Mesenchymal stem cell (in vitro differentiated cells and primary cell): Measurements from ENCODE around the gene INO80B.

ENCODE experiments used
- DNase-seq: peaks from one replicate; pipeline ENCODE4 v3.0.0-alpha.2; 2013
- H2AFZ ChIP-seq: one replicate; pipeline ENCODE4 v1.6.1; 2013; ENCODE audit warnings: low read depth, mild to moderate bottlenecking, control low read depth, inconsistent platforms, low read length, moderate library complexity
- H2AK5ac ChIP-seq: 2 replicates; pipeline ENCODE4 v1.6.1; 2013; ENCODE audit warnings: low read length, moderate library complexity, mild to moderate bottlenecking, inconsistent platforms; ENCODE audit not compliant: severe bottlenecking
- H2BK120ac ChIP-seq: one replicate; pipeline ENCODE4 v1.6.1; 2013; ENCODE audit warnings: low read depth, mild to moderate bottlenecking, inconsistent platforms, low read length, moderate library complexity
- H2BK12ac ChIP-seq, 2 experiments: one replicate each; pipeline ENCODE4 v1.6.1; 2013; ENCODE audit warnings: inconsistent platforms in 2 of 2, low read length in 2 of 2, mild to moderate bottlenecking in 2 of 2, moderate library complexity in 2 of 2, control low read depth in 1 of 2
- H2BK15ac ChIP-seq: one replicate; pipeline ENCODE4 v1.6.1; 2013; ENCODE audit warnings: mild to moderate bottlenecking, low read depth, inconsistent platforms; ENCODE audit not compliant: poor library complexity, severe bottlenecking
- H2BK5ac ChIP-seq: 2 replicates; pipeline ENCODE4 v1.6.1; 2013; ENCODE audit warnings: low read depth, mild to moderate bottlenecking, low read length, control low read depth, inconsistent platforms; ENCODE audit not compliant: poor library complexity, severe bottlenecking
- H3K14ac ChIP-seq, 2 experiments: one replicate each; pipeline ENCODE4 v1.6.1; 2013; ENCODE audit warnings: inconsistent platforms in 2 of 2, low read length in 2 of 2, control low read depth in 1 of 2, mild to moderate bottlenecking in 1 of 2, moderate library complexity in 1 of 2
- H3K18ac ChIP-seq, 2 experiments: one replicate each; pipeline ENCODE4 v1.6.1; 2013; ENCODE audit warnings: inconsistent platforms in 2 of 2, low read length in 2 of 2, control low read depth in 1 of 2, low read depth in 1 of 2, mild to moderate bottlenecking in 1 of 2
- H3K23ac ChIP-seq, 2 experiments: one replicate each; pipeline ENCODE4 v1.6.1; 2013; ENCODE audit warnings: inconsistent platforms in 2 of 2, low read length in 2 of 2, mild to moderate bottlenecking in 2 of 2, moderate library complexity in 2 of 2, control low read depth in 1 of 2
- H3K27ac ChIP-seq: 2 replicates; pipeline ENCODE4 v1.5.1; 2013; ENCODE audit warnings: mild to moderate bottlenecking, moderate library complexity, low read length, control low read depth, inconsistent platforms; ENCODE audit not compliant: poor library complexity, severe bottlenecking
- H3K27me3 ChIP-seq, 2 experiments: 2 replicates each; pipeline versions ENCODE4 v1.6.1 to v1.7.0; 2013; ENCODE audit warnings: low read length in 2 of 2, mild to moderate bottlenecking in 2 of 2, moderate library complexity in 2 of 2, control low read depth in 1 of 2, inconsistent platforms in 1 of 2; ENCODE audit not compliant: control insufficient read depth in 1 of 2, insufficient read depth in 1 of 2
- H3K36me3 ChIP-seq, 2 experiments: 2 replicates each; pipeline versions ENCODE4 v1.6.1 to v1.7.0; 2013; ENCODE audit warnings: low read length in 2 of 2, control low read depth in 1 of 2, inconsistent platforms in 1 of 2, low read depth in 1 of 2, mild to moderate bottlenecking in 1 of 2; ENCODE audit not compliant: insufficient read depth in 2 of 2, control insufficient read depth in 1 of 2
- H3K4ac ChIP-seq, 2 experiments: one replicate each; pipeline ENCODE4 v1.6.1; 2013; ENCODE audit warnings: inconsistent platforms in 2 of 2, low read length in 2 of 2, mild to moderate bottlenecking in 2 of 2, moderate library complexity in 2 of 2, control low read depth in 1 of 2, low read depth in 1 of 2
- H3K4me1 ChIP-seq: 2 replicates; pipeline ENCODE4 v1.6.1; 2013; ENCODE audit warnings: low read depth, low read length, control low read depth; ENCODE audit not compliant: control insufficient read depth, insufficient read depth
- H3K4me2 ChIP-seq: 2 replicates; pipeline ENCODE4 v1.6.1; 2013; ENCODE audit warnings: low read length, mild to moderate bottlenecking, inconsistent platforms; ENCODE audit not compliant: poor library complexity, severe bottlenecking
- H3K4me3 ChIP-seq, 2 experiments: 2 replicates each; pipeline versions ENCODE4 v1.5.1 to v1.7.0; 2013; ENCODE audit warnings: low read length in 2 of 2, mild to moderate bottlenecking in 2 of 2, control low read depth in 1 of 2, low read depth in 1 of 2; ENCODE audit not compliant: insufficient read depth in 1 of 2
- H3K79me1 ChIP-seq: replicated peaks from 2 replicates; pipeline ENCODE4 v1.6.1; 2013; ENCODE audit warnings: mild to moderate bottlenecking, control low read depth, low read length, inconsistent platforms; ENCODE audit not compliant: poor library complexity, severe bottlenecking
- H3K9ac ChIP-seq: 2 replicates; pipeline ENCODE4 v1.7.0; 2013; ENCODE audit warnings: mild to moderate bottlenecking, low read length, moderate library complexity
- H3K9me3 ChIP-seq: 2 replicates; pipeline ENCODE4 v1.7.0; 2013; ENCODE audit warnings: mild to moderate bottlenecking, low read length; ENCODE audit not compliant: control insufficient read depth
- H4K8ac ChIP-seq: one replicate; pipeline ENCODE4 v1.6.1; 2013; ENCODE audit warnings: inconsistent platforms, mild to moderate bottlenecking, low read length, moderate library complexity
- H4K91ac ChIP-seq: one replicate; pipeline ENCODE4 v1.6.1; 2013; ENCODE audit warnings: mild to moderate bottlenecking, low read length, inconsistent platforms
- WGBS: methylation state at CpG from one replicate; pipeline ENCODE4 v1.1.7; 2013; ENCODE audit warnings: mixed read lengths; 5-methylcytosine and 5-hydroxymethylcytosine counted together

Gene INO80B

GRCh38 chr2:74472086-74472944 lies 17.4 kb downstream of the INO80B start, which contains the start of gene MRPL53:
Gene MRPL53 (minus strand): TSS chr2:74472680. CDS start chr2:74472660, 20 bp downstream.
- peak within 1 kb of the TSS; percentile 98 for H4K8ac ChIP-seq
- H3K4me1 ChIP-seq: peaks cover 11% of the 10 kb centered on the region
- peaks cover 23 to 29% of the 10 kb centered on the region in 2 experiments for H3K36me3 ChIP-seq
- peak within 1 kb of the TSS; percentile 73 to 99 for H3K4ac ChIP-seq
- H2BK12ac ChIP-seq: peak within 1 kb of the TSS in 1 of 2 experiments; percentile 33
- H3K4me2 ChIP-seq: peak within 1 kb of the TSS; percentile 89
- under 1% methylated on average over 66 of the region's 66 CpGs for WGBS
- H4K91ac ChIP-seq: peak within 1 kb of the TSS; percentile 88
- peak within 1 kb of the TSS in 1 of 2 experiments; percentile 100 for H3K14ac ChIP-seq
- H3K23ac ChIP-seq: peak within 1 kb of the TSS in 1 of 2 experiments; percentile 100
- H2AFZ ChIP-seq: peak within 1 kb of the TSS; percentile 94
- H3K4me3 ChIP-seq: peak within 1 kb of the TSS; percentile 79 to 89
- peak within 1 kb of the TSS; percentile 98 to 100 for H3K18ac ChIP-seq
- H3K27ac ChIP-seq: peak within 1 kb of the TSS; percentile 95
- H3K9me3 ChIP-seq: no peaks in the 10 kb centered on the region
- no peak within 1 kb of the TSS for H2BK15ac ChIP-seq
- H2BK120ac ChIP-seq: no peak within 1 kb of the TSS
- peak within 1 kb of the TSS; percentile 86 for H3K9ac ChIP-seq
- H2AK5ac ChIP-seq: peak within 1 kb of the TSS; percentile 78
- DNase-seq: peak; percentile 96
- peaks cover 6% of the 10 kb centered on the region for H3K79me1 ChIP-seq
- H3K27me3 ChIP-seq: no peaks in the 10 kb centered on the region
- no peak within 1 kb of the TSS for H2BK5ac ChIP-seq

DNA sequence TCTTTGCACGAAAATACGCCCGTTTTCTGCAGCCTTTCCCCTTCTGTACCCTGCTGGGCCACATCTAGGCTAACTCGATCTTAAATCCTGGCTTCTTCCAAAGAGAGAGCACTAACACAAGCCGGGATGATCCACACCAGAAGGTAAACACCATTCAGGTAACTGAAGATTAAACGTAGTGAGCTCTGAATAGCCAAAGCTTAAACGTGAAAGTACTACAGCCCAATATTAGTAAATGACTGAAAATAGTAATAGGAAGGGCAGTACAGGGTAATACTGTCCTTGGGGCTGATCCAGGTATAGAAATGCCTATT lies 18.0 kb downstream of the INO80B start:
- H3K18ac ChIP-seq: peak overlapping the region; percentile 94 to 98
- H2AFZ ChIP-seq: peak overlapping the region; percentile 83
- peaks cover 27 to 33% of the 10 kb centered on the region in 2 experiments for H3K36me3 ChIP-seq
- H4K8ac ChIP-seq: peak overlapping the region; percentile 98
- no peak overlapping the region for H3K23ac ChIP-seq
- H3K27me3 ChIP-seq: no peaks in the 10 kb centered on the region
- H3K79me1 ChIP-seq: peaks cover 10% of the 10 kb centered on the region
- H3K9me3 ChIP-seq: no peaks in the 10 kb centered on the region
- no peak overlapping the region for H2BK12ac ChIP-seq
- H3K4me1 ChIP-seq: peaks cover 11% of the 10 kb centered on the region
- peak overlapping the region; percentile 88 for H4K91ac ChIP-seq
- DNase-seq: no peak
- peak overlapping the region; percentile 49 for H2AK5ac ChIP-seq
- H3K4me2 ChIP-seq: peak overlapping the region; percentile 89
- H2BK15ac ChIP-seq: no peak overlapping the region
- peak overlapping the region; percentile 86 for H3K9ac ChIP-seq
- H3K27ac ChIP-seq: peak overlapping the region; percentile 95
- no peak overlapping the region for H2BK120ac ChIP-seq
- no peak overlapping the region for H2BK5ac ChIP-seq
- WGBS: 39% methylated on average over 6 of the region's 7 CpGs
- H3K14ac ChIP-seq: peak overlapping the region in 1 of 2 experiments; percentile 61
- peak overlapping the region in 1 of 2 experiments; percentile 79 for H3K4me3 ChIP-seq
- peak overlapping the region; percentile 73 to 96 for H3K4ac ChIP-seq

DNA sequence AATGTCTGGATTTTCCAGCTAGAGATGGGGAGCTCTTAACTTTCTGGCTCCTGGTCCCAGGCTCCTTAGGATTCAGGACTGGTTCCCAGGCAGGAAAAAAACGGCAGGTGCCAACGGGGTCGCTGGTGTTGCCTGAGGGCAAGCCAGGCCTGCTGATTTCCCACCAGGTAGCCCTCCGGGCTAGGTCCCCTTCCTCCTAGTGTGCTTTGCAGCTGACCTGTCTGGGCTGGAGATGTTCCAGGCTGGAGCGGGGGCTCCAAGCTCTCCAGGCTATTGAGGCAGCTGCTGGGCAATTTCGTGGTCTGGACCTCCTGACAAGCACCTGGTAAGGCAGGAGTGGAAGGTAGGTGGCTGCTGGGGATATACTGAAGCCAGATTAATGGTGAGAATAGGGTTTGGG lies 19.6 kb downstream of the INO80B start:
- H2AK5ac ChIP-seq: no peak overlapping the region
- DNase-seq: no peak

DNA sequence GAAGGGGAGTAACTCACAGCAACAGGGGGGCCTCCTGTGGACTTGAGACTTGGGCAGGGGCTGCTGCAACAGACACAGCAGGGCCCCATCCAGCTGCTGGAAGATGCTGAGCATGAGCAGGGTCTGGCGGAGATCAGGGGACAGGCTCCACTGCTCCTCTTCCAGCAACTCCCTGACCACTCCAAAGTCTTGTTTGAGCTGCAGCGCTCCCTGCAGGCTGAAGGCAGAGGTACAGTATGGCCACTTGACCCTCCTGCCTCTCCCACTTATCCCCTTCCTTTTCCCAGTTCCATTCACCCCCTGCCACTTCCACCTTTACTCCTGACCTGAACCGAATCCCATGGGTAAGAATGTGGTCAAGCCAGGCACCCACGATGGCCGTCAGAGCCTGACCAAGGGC lies 20.0 kb downstream of the INO80B start:
- Histone ChIP-seq H3K4me2 (no peak overlapping the region), H3K27ac (no peak overlapping the region), H4K91ac (no peak overlapping the region), H3K36me3 (peaks cover 27 to 43% of the 10 kb centered on the region in 2 experiments), H4K8ac (no peak overlapping the region), H3K4me3 (no peak overlapping the region), H3K18ac (no peak overlapping the region), H3K79me1 (peaks cover 13% of the 10 kb centered on the region), H2BK15ac (no peak overlapping the region), H2AK5ac (no peak overlapping the region), H3K4me1 (peaks cover 11% of the 10 kb centered on the region), H3K27me3 (no peaks in the 10 kb centered on the region), H3K23ac (no peak overlapping the region), H3K9me3 (no peaks in the 10 kb centered on the region), H2BK120ac (no peak overlapping the region), H2BK12ac (no peak overlapping the region), H3K9ac (no peak overlapping the region), H3K4ac (no peak overlapping the region), H2BK5ac (no peak overlapping the region), H2AFZ (no peak overlapping the region), H3K14ac (no peak overlapping the region)
- 99% methylated on average over 5 of the region's 5 CpGs for WGBS
- DNase-seq: no peak

More for the DNA sequence above, 19.6 kb downstream of the INO80B start:
- no peak overlapping the region for H3K18ac ChIP-seq
- H3K4me3 ChIP-seq: no peak overlapping the region
- no peaks in the 10 kb centered on the region for H3K9me3 ChIP-seq
- no peak overlapping the region for H3K14ac ChIP-seq
- H3K79me1 ChIP-seq: peaks cover 12% of the 10 kb centered on the region
- H4K91ac ChIP-seq: no peak overlapping the region
- no peak overlapping the region for H3K23ac ChIP-seq
- H3K4me2 ChIP-seq: no peak overlapping the region
- no peak overlapping the region for H2BK5ac ChIP-seq
- H3K4me1 ChIP-seq: peaks cover 11% of the 10 kb centered on the region
- H3K27me3 ChIP-seq: no peaks in the 10 kb centered on the region
- no peak overlapping the region for H3K9ac ChIP-seq
- peaks cover 27 to 39% of the 10 kb centered on the region in 2 experiments for H3K36me3 ChIP-seq
- H2BK12ac ChIP-seq: no peak overlapping the region
- H4K8ac ChIP-seq: no peak overlapping the region
- H3K4ac ChIP-seq: no peak overlapping the region
- 95% methylated on average over 6 of the region's 6 CpGs for WGBS
- H2AFZ ChIP-seq: no peak overlapping the region
- no peak overlapping the region for H3K27ac ChIP-seq
- no peak overlapping the region for H2BK120ac ChIP-seq
- no peak overlapping the region for H2BK15ac ChIP-seq
